ENCODE measurements around the gene SPATA22.

- TF ChIP-seq, protein P1, sequence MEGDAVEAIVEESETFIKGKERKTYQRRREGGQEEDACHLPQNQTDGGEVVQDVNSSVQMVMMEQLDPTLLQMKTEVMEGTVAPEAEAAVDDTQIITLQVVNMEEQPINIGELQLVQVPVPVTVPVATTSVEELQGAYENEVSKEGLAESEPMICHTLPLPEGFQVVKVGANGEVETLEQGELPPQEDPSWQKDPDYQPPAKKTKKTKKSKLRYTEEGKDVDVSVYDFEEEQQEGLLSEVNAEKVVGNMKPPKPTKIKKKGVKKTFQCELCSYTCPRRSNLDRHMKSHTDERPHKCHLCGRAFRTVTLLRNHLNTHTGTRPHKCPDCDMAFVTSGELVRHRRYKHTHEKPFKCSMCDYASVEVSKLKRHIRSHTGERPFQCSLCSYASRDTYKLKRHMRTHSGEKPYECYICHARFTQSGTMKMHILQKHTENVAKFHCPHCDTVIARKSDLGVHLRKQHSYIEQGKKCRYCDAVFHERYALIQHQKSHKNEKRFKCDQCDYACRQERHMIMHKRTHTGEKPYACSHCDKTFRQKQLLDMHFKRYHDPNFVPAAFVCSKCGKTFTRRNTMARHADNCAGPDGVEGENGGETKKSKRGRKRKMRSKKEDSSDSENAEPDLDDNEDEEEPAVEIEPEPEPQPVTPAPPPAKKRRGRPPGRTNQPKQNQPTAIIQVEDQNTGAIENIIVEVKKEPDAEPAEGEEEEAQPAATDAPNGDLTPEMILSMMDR (IDR thresholded peaks at IDR 0.05; ENCODE audit: low read length), result no peak
- TF ChIP-seq EZH2 (IDR thresholded peaks at IDR 0.05; ENCODE audit: borderline replicate concordance, low read length), result no peak
Measured at GRCh38 chr17:3501344-3501743, 29.7 kb upstream of the SPATA22 start.

Data from OCI-LY1 (cell line).